HG02763 (cell line): ENCODE results near the gene ADARB1.

ENCODE experiments used
- ATAC-seq: cut with Tn5 transposase; IDR thresholded peaks from one replicate; pipeline ENCODE4 v1.9.1; 2021; ENCODE audit warnings: mild to moderate bottlenecking, moderate library complexity; ENCODE audit not compliant: unreplicated experiment

The ADARB1 gene

DNA sequence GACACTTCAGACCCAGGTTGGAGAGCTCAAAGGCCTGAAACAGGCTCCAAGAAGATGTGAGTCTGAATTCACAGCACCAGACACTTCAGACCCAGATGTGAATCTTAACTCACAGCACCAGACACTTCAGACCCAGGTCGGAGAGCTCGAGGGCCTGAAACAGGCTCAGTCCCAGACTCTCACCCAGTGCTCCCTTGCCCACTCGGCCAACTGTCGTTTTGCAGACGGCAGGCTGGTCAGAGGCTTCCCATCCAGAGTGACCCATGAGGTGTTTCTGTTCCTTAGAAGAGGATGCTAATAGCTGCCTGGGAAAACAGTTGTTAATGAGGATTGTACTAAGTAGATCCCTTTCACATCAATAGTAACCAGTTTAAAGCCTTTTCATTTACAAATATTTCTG is 88.4 kb downstream of the ADARB1 start:
- no peak for ATAC-seq

DNA sequence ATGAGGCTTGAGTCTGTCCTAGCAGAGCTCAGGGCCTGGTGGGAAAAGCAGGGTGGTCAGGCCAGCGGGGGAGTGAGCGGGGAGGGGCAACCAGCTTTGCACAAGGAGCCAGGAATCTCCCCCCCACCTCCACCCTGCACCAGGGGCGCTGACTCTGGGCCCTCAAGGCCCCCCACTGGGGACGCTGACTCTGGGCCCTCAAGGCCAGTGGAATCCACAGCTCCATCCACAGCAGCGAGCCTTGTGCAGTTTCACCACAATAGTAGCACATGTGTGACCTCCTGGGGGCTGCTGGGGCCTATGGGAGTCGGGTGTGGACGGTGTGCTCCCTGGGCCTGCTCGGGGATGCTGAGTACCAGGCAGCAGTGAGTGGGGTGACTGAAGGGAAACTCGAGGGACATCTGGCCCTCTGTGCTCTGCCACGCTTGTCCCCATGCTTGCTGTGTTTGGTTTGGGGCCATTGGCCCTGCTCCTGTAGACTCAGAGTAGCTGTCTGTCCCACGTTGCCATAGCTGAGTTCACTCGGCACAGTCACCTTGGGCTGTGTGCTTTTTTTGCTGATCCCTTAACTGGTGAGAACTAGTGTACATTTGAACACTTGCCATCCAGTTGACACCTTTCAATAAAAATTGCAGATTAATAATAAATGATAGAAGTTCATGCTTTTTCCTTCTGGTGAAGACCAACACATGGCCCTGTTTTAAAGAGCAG is 89.2 kb downstream of the ADARB1 start:
- no peak for ATAC-seq

- ATAC-seq: no peak
Measured at GRCh38 chr21:45164124-45164511, 89.7 kb downstream of the ADARB1 start.

DNA sequence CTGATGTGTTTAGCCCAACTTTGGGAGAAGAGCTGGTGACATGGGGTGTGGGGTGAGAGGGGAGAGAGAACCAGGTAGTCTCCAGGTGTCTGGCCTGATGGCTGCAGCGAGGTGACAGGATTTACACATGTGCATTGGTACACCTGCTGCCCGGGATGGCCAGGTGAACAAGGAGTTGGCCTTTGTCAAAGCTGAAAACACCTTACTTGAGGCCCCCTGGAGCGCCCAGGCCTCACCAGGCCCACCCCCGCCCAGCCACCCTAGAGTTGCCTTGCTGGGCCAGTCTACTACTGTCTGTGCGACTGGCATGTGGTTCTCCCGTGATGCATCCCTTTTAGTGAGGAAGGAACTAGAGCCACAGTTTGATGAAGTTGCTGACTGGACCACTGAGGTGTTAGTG is 90.5 kb downstream of the ADARB1 start:
- ATAC-seq: no peak

DNA sequence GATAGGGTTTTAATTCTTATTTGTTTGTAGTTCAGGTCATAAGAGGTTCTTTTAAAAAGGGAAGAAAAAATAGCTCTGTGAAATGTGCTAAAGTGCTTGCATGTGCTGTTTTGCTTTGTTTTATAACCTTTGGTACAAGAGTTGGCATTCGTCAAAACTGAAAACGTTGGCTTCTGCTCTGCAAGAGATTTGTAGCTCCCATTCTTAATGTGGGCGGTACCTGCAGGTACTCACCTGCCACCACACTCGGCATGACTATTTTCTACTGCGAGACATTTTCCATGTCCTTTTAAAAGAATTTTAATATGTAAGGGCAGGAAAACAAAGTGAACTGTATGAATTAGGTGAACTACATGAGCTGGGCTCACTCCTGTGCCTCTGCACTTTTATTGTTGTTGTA is 92.6 kb downstream of the ADARB1 start:
- no peak for ATAC-seq

- no peak for ATAC-seq
Measured at GRCh38 chr21:45167796-45168222, 93.4 kb downstream of the ADARB1 start.

GRCh38 chr21:45168522-45168921 is 94.1 kb downstream of the ADARB1 start:
- ATAC-seq: no peak

DNA sequence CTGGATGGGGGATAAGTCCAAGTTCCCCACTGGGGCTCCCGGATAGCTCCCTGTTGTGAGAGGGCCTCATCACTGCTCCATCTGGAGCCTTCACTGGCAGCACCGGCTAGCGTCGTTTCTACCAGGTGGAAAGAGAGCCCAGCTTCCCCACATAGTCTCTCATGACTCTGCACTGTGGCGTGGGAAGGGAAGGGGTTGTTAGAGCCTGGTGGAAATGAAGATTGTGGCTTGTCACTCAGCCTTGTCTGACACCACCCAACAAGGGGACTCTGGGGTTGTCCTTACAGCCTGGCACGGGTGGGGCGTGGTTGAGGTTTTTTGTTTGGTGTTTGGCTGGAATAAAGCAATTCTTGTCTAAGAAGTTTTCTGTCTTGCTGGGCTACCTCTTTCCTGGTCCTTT is 94.6 kb downstream of the ADARB1 start:
- ATAC-seq: no peak

DNA sequence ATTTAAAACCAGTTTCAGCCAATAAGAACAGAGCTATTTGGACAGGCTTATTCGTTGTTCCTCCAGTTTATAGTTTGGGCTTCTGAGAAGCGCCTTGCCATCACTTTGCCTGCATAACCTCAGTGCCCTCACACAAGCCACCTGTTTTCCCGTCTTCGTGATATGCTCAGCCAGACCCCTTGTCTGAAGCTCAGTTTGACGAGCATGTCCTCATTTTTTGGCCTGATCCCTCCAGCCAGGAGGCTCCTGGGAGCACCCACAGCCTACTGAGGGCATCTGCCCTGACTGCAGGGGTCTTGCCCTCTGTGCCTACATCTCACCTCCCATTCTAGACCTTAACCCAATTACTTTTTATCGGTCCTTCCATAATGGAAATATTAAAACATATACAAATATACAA is 95.3 kb downstream of the ADARB1 start:
- ATAC-seq: no peak

DNA sequence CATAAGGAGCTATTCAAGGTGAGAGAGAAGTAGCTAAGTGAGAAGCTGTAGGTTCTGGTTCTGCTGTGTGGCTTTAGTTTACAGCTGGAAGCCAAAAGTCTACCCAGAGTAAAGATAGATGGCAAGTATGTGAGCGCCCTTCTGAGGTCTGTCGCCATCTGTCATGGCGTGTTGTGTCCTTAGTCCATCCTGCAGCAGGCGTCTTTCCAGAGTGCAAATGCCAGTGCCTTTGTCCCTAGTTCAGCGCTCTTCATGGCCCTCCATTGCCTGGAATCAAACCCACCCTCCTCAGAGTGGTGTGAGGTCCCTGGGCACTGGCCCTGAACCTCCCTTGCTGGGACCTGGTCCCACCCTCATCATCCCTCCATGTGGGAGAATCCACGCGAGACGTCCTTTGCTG is 96.6 kb downstream of the ADARB1 start:
- no peak for ATAC-seq

DNA sequence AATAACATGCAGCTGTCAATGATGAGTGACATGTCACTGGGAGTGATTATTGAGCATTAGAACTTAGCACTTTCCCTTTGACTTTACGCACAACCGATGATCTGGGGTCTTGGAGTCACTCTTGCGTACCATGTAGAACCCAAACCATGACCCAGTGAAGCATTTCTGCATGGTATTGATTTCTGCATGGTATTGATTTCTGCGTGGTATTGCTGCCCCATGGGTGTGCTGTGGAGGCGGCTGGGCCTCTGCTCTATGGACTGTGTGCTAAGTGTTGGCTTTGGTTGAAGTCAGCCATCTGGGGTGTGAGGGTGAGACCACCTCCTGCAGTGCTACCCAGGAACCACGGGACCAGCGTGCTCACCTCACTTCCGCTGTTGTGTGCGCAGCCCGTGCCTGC is 98.0 kb downstream of the ADARB1 start:
- ATAC-seq: no peak

- no peak for ATAC-seq
Measured at GRCh38 chr21:45175326-45176095, 101.1 kb downstream of the ADARB1 start.

GRCh38 chr21:45176141-45176540 is 101.8 kb downstream of the ADARB1 start:
- no peak for ATAC-seq

- ATAC-seq: no peak
Measured at GRCh38 chr21:45177039-45177438, 102.7 kb downstream of the ADARB1 start.

DNA sequence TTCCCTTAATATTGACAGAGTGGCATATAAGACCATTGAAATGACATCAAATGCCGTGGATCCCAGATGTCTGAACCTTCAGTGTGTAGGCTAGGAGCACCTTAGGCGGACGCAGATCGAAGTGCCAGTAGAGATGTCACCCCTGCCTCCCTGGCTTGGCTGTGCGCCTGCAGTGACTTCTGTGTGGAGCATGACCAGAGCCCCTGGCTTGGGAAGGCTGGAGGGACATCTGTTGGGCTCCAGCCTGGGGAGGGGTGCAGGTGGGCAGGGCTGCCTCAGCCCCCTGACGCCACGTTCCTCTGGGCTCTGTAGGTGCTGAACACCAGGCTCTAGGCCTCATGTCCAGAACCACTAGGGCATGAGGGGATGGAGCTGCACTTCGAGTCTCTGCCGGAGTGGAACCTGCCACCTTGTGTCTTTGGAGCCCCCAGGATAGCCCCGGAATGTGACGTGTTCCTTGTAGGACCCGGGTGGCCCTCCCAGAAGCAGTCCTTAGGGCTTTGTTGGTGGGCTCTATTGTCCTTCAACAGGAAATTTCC is 103.8 kb downstream of the ADARB1 start:
- no peak for ATAC-seq

GRCh38 chr21:45178971-45179370 is 104.6 kb downstream of the ADARB1 start:
- ATAC-seq: no peak

DNA sequence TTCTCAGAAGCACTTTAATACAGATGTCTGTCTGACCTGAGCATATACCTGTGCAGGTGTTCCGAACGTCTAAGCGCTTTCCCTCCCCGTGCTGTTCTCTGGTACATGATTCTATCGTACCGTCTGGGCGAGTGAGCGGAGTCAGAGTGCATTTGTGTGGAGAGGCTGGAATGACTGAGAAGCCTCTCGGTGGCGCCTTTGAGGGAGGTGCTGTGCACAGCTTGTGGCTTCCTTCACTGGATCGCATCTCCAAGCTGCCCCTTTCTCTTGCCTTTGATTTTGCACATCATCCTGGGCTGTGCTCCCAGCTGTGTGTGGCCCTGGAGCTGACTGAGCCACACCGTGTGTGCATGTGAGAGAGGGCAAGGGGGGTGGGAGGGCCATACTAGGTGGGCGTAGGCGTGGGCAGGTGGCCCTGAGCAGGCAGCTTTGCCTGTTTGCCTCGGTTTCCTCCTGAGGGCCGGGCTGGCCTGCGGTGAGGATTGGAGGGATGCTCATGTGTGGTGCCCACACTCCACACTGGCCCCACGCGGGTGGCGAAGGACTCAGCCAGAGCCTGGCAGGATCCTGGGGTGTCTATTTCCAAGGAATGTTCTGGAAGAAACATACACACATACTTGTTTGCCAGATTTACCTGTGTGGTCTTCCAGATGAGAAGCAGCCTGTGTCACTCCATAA is 105.3 kb downstream of the ADARB1 start:
- ATAC-seq: no peak

DNA sequence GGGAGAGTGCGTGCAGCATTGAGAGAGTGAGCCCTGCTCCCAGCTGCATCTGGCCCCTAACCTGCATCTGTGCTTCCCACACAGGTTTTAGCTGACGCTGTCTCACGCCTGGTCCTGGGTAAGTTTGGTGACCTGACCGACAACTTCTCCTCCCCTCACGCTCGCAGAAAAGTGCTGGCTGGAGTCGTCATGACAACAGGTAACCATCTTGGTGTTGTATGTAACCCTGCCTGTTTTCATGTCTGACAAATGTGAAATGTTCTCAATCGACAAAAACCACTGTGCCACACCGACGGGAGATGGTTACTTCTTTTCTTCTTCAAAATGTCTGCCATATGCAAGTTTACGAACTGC is 105.8 kb downstream of the ADARB1 start:
- no peak for ATAC-seq

DNA sequence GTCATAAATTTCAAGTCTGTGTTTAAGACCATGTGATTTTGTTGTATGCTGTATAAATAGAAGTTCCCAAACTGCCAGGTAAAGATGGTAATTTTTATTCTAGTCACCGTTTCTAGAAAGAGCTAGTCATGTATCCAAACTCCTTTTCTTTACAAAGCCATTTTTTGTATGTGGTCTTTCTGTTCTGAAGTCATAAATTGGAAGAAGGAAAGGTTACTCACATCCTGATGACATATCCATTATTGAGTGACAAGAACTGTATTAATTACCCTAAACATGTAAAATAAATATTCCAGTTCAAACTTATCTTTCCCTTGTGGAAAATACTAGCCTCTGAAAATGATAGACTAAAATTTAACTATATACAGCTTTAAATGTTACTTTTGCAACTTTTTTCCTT is 108.6 kb downstream of the ADARB1 start:
- no peak for ATAC-seq

- no peak for ATAC-seq
Measured at GRCh38 chr21:45183852-45184251, 109.5 kb downstream of the ADARB1 start.

- ATAC-seq: no peak
Measured at GRCh38 chr21:45184869-45185268, 110.5 kb downstream of the ADARB1 start.

DNA sequence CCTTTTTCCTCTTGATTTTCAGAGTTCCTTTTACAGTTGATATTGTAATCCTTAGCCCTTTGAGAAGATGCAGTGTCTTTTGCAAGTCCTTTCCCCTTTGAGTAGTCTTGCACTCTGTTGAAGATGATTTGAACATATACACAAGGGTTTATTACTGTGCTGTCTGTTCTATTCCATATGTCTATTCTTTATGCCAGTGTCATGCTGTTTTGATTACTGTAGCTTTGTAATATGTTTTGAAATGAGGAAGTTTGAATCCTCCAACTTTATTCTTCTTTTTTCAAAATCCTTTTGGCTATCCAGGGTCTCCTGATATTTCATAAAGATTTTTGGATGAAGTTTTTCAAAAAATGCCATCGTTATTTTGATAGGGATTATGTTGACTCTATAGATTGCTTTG is 112.3 kb downstream of the ADARB1 start:
- ATAC-seq: no peak
